ENCODE data around the gene ZNF652.

The ZNF652 gene

DNA sequence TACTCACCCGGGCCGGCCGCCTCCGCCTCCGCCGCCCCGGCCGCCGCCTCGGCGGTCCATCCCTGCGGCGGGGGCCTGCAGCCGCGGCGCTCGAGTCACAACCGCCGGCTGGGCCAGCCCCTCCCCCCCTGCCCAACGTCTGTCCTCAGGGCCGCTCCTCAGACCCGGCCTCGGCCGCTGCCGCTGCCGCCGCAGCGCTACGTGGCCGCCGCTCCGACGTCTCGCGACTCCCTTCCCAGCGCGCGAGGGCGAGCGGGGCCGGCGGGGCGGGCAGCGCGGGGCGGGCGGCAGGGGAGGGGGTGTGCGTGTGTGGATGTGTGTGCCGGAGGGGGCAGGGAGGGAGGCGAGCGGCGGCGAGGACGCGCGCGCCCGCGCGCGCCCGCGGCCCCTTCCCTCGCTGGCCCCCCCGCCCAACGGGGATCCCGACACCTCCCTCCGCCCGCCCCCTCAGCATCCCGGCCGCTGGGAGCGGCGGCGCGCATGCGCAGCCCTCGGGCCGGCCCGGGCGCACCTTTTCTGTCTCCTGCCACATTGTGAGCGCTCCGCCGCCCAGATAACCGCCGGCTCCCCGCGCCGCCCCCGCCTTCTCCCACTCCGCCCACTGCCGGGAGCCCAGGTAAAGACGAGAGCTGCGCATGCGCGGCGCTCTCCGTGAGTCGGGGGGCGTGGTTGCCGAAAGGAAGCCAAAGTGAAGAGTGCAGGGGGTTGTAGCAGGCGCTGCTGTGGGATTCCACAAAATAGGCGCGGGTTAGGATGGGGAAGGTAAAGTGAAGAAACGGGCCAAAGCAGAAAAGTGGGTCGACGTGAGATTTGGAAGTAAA, at the start of gene ZNF652:
Gene ZNF652, minus strand, starts transcription at position 349 of the 821 bp plus-strand sequence. CDS start 44,525 bp downstream, outside the sequence.
- peak; percentile 96 for DNase-seq

DNA sequence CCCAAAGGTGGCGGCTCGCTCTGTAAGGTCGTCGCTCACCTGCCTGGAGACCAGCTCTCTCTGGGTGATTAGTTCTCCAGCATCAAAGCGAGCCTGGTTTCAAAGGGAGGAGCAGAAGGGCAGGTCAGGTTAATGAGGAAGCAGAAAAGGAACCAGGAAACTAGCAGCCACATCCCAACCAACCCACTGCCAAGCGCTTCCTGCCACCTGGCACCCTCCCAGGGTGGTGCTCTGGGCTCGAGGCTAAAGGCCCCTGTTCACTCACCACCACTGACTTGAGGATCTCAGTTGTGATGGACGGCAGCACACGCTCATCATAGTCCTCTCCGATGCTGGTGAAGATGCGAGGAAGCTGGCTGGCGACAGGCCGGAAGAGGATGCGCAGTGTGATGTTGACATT, 47.0 kb upstream of the ZNF652 start:
- no peak for DNase-seq

DNA sequence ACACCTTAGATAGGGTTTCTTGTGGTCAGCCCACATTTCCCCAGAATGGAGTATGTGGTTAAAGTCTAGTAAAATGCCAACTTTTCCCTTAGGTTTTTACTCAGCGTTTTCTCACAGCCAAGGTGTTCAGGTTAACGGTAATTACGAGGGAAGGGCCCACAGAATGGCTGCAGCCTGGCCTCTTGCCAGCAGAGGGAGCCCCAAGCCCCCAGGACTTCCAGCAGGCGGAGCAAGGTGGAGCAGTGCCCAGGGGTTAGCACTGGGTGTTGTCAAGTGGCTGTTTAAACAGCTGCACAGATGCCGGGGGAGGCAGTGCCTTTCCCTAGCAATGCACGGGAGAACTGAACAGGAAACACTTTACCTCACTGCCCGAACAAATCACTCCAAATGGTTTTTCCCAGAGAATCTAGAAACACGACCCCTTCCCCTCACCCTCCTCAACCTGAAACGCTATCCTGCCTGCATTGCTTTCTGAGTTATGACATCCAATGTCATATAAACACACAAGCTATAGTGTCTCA, 46.0 kb upstream of the ZNF652 start:
- DNase-seq, result peak; percentile 90

DNA sequence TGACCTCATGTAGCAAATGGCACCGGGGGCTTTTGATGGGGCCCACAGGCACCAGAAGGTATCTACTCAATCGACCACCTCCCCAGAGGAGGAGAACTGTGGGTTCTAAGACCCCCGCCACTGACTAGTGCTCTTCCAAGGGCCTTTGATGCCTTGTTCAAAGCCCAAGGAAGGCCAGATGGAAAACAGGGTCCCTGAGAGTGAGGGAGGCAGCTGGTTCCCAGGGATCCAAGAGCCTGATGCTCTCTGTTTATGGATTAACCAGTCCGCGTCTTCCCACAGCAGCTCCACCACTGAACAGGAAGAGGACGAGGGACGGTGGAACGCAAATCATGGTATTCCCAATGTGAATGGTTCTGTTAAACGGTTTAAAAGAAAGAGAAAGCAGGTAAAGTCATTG, 45.0 kb upstream of the ZNF652 start:
- no peak for DNase-seq

DNA sequence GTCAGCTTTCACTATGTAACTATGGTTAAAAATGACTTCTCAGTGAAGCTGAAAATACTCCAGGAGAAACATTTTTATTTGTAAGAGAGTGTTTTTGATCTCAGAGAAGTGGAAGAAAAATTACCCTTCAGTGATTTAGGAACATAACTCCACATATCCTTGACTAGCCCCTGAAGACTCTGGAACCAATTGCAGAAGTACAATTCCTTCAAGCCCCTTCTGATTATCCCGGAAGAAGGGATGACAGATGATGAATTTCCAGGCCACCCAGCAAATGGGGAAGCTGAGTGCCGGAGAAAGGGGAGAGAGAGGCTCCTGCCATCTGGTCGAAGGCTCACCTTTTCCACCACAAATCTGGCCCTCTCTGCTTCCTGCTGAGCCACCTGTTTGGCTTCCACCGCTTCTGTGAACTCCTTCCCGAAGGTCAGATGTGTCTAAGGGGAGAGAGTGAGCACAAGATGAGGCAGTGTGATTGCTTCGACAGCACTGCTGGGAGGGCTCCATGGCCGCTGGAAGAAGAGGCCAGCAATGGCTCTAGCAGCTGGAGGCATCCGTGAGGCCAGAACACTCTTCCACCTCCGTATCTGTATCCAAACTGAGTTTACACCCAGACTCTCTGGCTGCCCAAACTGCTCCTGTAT, 44.5 kb upstream of the ZNF652 start:
- DNase-seq, result no peak

DNA sequence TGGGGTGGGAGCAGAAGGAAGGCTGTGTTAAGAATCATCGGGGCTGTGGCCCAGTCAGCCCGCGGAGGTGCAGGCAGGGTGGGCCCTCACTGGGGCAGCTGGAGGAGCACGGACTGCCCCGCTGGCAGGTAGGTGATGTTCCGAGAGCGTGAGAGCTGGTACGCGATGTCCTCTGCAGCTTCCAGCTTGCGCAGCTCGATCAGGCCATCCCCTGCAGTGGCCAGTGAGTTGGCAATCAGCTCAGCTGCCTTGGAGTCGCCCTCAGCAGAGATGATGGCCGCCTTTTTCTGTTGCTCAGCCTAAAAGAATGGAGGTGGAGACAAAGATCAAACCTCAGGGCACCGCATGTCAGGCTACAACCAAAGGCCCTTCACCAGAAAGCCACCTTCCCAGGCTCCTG, 42.9 kb upstream of the ZNF652 start:
- no peak for DNase-seq

DNA sequence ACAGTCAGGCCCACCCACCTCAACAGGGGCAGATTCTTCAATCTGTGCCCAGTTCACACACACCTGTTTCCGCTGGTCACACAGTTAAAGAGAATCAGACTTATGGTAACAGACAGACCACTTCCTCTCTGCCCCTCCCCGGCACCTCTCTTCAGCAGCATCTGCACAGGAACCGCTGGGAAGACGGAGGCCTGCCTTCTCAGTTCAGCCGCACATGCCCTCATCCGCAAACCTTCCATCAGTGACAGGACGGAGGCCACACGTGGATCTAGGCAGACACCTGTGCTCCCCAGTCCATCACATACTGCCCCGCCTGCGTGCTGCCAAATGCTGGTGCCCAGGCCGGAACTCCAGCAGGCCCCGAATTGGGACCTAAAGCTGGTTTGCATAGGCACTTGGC, 42.3 kb upstream of the ZNF652 start:
- peak; percentile 16 for DNase-seq

DNA sequence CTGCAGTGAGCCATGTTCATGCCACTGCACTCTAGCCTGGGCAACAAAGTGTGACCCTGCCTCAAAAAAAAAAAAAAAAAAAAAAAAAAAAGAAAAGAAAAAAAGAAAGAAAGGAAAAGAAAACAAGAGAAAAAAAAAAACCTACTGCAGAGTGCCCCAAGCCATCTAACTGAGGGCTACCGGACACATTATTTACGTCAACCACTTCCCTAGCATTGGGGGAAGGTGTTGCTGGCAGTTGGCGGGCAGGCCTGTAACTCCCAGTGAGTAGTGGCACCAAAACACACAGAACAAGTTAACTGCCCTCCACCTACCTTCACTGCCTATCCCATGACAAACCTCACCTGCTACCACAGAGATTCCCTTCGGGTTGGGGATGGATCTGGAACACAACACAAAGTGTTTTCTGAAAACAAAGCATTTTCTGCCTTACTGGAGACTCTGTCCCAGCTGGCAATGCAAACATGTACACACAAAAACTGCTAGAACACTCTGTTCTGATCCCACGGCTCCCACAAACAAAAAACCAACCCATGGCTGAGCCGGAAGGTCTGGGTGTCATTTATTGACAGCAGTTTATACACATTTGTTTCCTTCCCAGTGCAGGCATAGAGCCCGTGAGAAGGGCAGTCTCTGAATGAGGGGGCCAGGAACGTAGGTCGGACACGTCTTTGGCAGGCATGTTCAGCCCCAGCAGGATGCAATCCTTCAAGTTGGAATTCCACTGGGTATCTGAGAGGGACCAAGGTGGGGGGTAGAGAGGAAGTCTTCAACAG, 41.7 kb upstream of the ZNF652 start:
- DNase-seq, result no peak

DNA sequence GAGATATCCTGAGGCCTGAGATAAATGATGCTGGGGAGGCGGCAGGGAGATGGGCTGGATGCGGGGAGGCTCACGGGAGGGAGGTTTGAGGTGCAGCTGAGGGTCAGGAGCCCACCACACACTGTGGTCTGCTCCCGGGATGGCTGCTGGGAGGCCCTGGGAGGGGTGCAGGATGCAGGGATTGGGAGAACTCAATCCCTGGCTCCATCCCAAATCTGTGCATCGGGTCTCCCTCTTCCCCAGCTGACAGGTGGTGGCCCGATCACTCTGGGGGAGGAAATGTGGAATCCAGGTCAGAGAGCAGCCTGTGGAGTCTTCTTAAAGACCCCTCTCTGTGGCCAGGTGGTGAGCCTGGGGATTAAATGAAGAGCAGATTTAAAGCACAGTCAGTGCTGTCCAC, 40.7 kb upstream of the ZNF652 start:
- no peak for DNase-seq

DNA sequence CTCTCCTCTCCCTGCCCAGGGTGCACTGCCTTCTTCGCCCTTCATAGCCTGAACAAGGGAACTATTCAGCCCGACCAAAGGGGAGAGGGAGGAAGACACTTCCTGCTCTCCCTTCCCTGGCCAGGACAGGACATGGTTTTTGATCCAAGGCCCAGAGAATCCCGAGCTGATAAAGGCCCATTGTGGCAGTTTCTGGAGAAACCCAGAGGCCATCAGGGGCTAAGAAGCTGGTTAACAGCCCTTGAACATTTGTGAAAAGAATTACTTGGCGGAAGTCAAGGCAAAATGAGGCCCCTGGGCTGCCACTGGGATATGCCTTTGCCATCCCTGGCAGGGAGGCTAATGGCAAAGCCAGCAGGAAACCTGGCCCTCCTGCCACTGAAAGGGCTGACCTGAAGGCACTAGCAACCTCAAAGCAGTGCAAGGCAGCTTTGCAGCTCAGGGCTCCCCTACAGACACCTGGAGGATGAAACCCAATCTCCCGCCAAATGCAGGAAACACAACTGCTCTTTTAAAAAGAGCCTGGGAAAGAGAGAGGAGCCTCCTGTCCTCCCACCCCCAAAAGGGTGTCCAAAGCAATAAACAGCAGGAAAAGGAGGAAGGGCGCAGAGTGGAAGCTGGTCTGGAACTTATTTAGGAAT, 40.0 kb upstream of the ZNF652 start:
- no peak for DNase-seq

DNA sequence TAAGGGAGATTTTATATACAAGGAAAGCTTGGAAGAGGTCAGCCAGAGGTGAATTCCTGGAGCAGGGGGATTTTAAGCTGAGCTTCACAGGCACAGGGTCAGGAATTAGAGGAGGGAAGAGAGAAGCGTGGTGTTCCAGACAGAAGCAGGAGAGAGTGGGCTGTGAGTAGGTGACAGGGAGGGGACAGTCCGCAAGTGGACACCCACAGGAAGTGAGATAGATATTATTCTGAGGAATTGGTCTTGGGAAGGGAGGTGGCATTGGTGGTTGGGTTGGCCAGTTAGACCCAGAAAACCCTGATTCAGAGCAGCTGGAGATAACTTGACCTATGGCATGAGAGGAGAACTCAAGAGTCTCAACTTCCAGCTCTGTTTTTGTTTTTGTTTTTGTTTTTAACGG, 37.9 kb upstream of the ZNF652 start:
- no peak for DNase-seq

DNA sequence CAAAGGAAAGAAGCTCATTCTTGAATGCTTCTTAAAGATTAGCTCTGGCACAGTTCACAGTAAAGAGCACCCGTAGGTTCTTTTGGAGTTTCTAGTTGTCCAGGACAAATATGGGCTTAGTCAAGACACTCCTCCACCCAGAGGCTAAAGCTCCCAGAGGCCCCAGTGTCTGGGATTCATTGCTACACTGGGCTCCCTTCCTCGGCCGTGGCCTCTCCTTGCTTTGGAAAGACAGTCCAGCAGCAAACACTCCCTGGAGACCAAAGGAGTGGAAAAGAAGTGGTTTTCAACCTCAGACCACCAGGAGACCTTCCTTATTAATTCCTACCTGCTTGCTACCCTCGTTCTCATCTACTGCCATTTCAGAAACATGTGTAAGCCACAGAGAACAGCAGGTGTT, 35.5 kb upstream of the ZNF652 start:
- no peak for DNase-seq

DNA sequence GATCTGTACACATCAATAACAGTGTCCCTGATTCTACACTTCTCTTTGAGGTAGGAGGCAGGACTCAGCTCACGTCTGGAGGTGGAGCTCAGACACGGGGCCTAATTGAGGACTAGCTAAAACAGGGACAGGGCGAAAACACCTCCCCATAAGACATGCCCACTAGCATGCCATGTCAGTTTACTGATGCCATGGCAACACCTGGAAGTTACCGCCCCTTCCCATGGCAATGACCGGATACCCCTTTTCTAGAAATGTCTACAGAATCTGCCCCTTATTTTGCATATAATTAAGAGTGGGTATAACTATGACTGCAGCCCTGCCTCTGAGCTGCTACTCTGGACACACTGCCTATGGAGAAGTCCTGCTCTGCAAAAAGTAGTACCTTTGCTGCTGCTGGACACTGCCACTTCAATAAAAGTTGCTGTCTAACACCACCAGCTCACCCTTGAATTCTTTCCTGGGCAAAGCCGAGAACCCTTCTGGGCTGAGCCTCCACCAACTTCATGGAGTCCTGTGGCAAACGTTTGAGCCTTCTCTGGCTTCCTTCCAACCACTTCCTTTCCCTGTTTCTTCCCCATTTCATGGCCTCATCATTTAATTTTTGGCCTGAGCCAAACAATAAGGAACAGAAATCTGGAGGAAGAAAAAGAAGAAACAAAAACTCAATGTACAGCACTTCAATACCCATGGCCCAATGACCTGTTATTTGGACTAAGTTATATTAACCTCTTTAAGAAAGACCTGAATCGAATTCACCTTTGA, 31.6 kb upstream of the ZNF652 start:
- DNase-seq, result no peak

DNA sequence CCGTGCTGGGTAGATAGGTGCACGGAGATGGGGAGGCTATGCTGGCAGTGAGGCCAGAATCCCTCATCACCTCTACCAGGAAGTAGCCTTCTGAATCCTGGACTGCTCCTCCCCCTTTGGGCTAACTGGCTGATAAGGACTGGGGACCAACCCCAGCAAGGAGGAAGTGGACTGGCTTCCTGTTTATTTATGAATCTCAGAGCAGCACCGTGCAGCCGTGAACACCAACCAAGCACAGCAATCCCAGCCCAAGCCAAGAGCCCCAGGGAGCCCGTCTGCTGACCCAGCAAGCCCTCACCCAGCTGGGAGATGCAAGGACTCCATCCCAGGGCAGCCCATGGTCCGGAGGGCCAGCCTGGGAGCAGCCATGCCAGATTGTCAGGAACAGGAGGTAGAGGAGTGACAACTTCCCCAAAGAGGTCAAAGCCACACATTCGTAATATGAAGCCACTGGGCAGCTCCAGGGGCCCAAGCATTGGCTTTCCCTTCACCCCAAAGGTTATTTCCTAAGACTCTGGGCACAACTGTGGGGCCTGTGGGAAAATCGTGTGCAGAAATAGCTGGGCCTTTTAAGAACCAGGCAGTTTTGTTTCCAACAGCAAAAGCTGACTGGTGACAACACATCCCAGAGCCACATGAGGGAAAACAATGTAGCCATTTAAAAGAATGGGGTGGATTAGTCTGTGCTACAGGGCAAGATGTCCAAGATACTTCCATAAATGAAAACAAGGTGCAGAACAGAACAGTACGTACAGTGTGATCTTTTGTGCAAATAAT, 28.7 kb upstream of the ZNF652 start:
- peak; percentile 25 for DNase-seq

DNA sequence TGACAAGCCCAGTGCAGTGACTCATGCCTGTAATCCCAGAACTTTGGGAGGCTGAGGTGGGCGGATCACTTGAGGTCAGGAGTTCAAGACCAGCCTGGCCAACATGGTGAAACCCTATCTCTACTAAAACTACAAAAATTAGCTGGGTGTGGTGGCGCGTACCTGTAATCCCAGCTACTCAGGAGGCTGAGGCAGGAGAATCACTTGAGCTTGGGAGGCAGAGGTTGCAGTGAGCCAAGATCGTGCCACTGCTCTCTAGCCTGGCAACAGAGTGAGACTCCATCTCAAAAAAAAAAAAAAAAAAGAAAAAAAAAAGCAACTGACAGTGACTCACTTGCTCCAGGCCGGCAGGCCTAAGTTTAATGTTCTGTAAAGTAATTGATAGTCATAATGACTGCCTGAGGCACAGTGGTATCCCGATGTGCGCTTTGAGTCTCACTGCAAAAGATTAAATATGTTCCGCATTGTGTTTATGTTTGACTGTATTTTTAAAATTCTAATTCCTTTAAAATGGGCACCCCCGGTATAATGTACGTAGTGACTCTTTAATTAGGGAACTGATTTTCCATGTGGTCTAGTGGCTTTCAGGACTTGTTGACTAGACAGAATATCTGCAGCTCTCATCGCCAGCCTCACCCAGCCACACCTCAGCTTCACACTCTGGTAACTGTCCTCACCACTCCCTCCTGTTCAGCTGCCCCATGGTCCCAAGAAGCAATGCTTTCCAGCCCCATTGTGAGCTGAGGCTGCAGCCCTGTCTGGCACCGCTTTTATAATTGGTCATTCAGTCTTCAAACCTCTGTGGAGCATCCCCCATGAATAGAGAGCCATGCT, 27.7 kb upstream of the ZNF652 start:
- peak; percentile 13 for DNase-seq

DNA sequence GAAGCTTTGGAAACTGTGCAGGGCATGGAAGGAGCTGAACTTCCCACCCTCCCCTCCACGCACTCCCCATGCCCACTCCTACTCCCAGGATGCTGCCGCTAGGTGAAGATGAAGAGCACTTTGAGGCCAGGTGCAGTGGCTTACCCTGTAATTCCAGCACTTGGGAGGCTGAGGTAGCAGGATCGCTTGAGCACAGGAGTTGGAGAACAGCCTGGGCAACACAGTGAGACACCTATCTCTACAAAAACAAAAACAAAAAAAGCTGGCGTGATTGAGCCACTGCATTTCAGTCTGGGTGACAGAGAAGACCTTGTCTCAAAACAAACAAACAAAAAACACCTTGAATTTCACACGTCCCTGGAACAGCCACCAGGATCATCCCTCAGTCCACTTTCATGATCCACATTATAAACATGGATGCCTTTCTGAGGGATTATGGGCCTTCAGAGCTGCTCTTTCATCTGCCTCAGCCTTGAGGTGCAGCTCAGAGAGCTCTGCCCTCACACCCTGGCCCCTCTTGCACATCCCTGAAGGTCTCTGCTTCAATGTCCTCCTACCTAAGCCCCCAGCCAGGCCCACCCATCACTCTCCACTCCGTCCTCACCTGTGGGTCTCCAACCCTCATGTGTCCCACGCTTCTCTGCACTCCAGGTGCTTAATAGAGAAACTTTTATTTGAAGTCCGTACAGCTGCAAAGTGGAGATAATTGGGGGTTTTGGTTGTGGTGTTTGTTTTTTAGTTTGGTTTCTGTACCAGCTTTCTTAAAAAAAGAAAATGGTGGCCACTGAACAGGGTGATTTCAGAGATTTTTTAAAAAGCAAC, 26.9 kb upstream of the ZNF652 start:
- DNase-seq, result no peak

DNA sequence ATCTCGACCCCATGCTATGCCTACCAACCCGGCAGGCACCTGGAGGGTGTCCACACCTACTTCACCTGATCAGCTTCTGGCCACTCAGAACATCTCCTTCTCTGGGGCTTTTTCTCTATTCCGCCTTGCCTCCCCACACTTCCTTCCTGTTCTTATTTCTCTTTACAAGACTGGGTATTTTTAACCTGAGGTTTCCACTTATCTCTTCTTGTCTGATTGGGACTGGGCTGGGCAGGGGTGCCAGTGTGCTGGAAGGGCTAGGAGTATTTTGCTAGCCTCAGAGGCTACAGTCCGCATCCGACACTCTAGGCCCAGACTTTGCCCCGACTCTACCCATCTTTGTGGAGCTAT, 26.2 kb upstream of the ZNF652 start:
- DNase-seq, result peak; percentile 42

DNA sequence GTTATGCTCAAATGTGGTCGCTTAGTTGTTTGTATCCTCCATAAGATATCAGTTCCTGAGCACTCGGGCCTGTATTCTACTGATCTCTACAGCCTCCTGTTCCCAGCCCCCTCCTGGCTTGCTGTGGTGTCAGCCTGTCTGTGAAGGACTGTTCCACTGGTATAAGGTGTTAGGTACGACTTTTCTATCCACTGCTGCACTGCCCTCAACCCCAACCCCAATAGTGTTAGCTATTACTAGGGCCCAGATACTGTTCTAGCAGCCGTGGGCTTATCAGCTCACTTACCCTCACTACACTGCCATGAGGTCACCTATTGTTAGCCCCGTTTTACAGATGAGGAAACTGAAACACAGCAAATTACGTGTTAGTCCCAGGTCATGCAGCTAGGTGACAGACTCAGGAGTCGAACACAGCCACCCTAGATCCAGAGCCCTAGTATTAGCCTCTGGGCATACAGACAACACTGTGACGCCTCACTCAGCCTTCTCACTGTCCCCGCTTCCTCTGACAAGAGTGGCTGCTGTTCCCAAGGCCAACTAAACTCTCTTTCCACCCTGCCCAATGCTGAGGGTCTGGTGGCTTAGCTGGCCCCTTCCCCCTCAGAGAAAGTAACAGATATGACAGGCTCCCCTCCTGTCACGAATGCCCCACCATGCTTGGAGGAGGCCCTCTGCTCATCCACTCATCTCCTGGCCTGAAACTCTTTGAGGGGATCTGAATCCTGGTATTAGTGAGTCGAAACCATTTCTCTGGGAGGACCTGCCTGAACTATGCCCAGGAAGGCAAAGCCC, 25.6 kb upstream of the ZNF652 start:
- no peak for DNase-seq

DNA sequence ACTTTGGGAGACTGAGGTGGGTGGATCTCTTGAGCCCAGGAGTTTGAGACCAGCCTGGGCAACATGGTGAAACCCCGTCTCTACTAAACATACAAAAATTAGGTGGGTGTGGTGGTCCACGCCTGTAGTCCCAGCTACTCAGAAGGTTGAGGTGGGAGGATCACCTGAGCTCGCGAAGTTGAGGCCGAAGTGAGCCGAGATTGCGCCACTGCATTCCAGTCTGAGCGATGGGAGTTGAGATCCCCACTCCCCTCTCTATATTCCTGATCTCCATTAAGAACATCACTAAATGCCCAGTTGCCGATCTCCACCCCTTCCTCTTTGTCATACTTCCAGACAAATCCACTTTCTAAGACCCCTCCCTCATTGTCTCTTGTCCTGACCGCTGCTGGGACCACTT, 24.3 kb upstream of the ZNF652 start:
- no peak for DNase-seq

All from activated CD4-positive, alpha-beta T cell treated with anti-CD3 and anti-CD28 coated beads, Interleukin-2, Interleukin-6, amounts not matched to agents 100 ng/mL and 50 ng/mL, durations not matched to agents 16 hours and 8 hours (primary cell).